ENCODE measurements around the gene DGKG. TPM values are rescaled to one million over a fixed set of nuclear protein-coding genes. Genes with fewer than 3 reads are reported as not detected.

Gene DGKG
- total RNA-seq, 1 donor from 2014 or later = 1.0 TPM

GRCh38 chr3:186224041-186224610 is 137.9 kb downstream of the DGKG start:
- no peak for TF ChIP-seq CTCF (conservative IDR thresholded peaks at IDR 0.05; ENCODE audit: low read depth, low read length)
- no peak overlapping the region for H3K4me3 ChIP-seq (ENCODE audit: low read depth, low read length)
- DNase-seq (ENCODE audit: low read depth) = no peak

GRCh38 chr3:186223476-186223875 is 138.6 kb downstream of the DGKG start:
- DNase-seq (ENCODE audit: low read depth) = no peak
- H3K4me3 ChIP-seq (ENCODE audit: low read depth, low read length) = no peak overlapping the region
- TF ChIP-seq CTCF (conservative IDR thresholded peaks at IDR 0.05; ENCODE audit: low read depth, low read length) = no peak

- no peak overlapping the region for H3K4me3 ChIP-seq (ENCODE audit: low read depth, low read length)
- TF ChIP-seq CTCF (conservative IDR thresholded peaks at IDR 0.05; ENCODE audit: low read depth, low read length) = no peak
- no peak for DNase-seq (ENCODE audit: low read depth)
These were observed 140.2 kb downstream of the DGKG start for GRCh38 chr3:186221760-186222378.

GRCh38 chr3:186220911-186221645 is 141.0 kb downstream of the DGKG start:
- no peak overlapping the region for H3K4me3 ChIP-seq (ENCODE audit: low read depth, low read length)
- no peak for DNase-seq (ENCODE audit: low read depth)
- TF ChIP-seq CTCF (conservative IDR thresholded peaks at IDR 0.05; ENCODE audit: low read depth, low read length) = no peak

- TF ChIP-seq CTCF (conservative IDR thresholded peaks at IDR 0.05; ENCODE audit: low read depth, low read length) = no peak
- DNase-seq (ENCODE audit: low read depth) = no peak
- H3K4me3 ChIP-seq (ENCODE audit: low read depth, low read length) = no peak overlapping the region
These were observed 141.7 kb downstream of the DGKG start for GRCh38 chr3:186220365-186220764.

- no peak overlapping the region for H3K4me3 ChIP-seq (ENCODE audit: low read depth, low read length)
- DNase-seq (ENCODE audit: low read depth) = no peak
- no peak for TF ChIP-seq CTCF (conservative IDR thresholded peaks at IDR 0.05; ENCODE audit: low read depth, low read length)
These were observed 142.8 kb downstream of the DGKG start for GRCh38 chr3:186219211-186219638.
